ENCODE measurements around the gene CLDN1. TPM values are rescaled to one million over a fixed set of nuclear protein-coding genes. Genes with fewer than 3 reads are reported as not detected.

CLDN1 gene
- total and polyA plus RNA-seq, 2 of the 13 experiments (the other 11 are each of a cell fraction or from before 2014, with no cell fraction given): 42.7 to 51.6 TPM

- TF ChIP-seq DZIP1 (CRISPR knock-in tag; IDR thresholded peaks at IDR 0.05) (no peak), RBM39 (IDR thresholded peaks at IDR 0.05; ENCODE audit: low read depth, low read length, poor library complexity, severe bottlenecking) (no peak), REST (IDR thresholded peaks at IDR 0.05; ENCODE audit: borderline replicate concordance in 1 of 2, low read depth in 1 of 2, low read length in 2 of 2) (no peak), SOX5 (CRISPR knock-in tag; IDR thresholded peaks at IDR 0.05; ENCODE audit: borderline replicate concordance) (peak; percentile 33; the same call in 1 of the 2 replicates), MED8 (CRISPR knock-in tag; IDR thresholded peaks at IDR 0.05; ENCODE audit: insufficient replicate concordance) (no peak), NFRKB (IDR thresholded peaks at IDR 0.05) (no peak), ZBTB43 (CRISPR knock-in tag; conservative IDR thresholded peaks at IDR 0.05) (no peak), ZSCAN20 (CRISPR knock-in tag; IDR thresholded peaks at IDR 0.05; ENCODE audit: borderline replicate concordance) (no peak), ZNF12 (CRISPR knock-in tag; IDR thresholded peaks at IDR 0.05) (no peak), ONECUT2 (CRISPR knock-in tag; IDR thresholded peaks at IDR 0.05) (peak; percentile 61), KLF16 (CRISPR knock-in tag; IDR thresholded peaks at IDR 0.05) (no peak), NAIF1 (CRISPR knock-in tag; IDR thresholded peaks at IDR 0.05; ENCODE audit: borderline replicate concordance) (no peak), ZNF639 (CRISPR knock-in tag; conservative IDR thresholded peaks at IDR 0.05) (no peak), PAXIP1 (CRISPR knock-in tag; conservative IDR thresholded peaks at IDR 0.05) (0 out of 2 replicates have a peak, but pooled peaks have one; percentile 40), TARDBP (CRISPR knock-in tag; IDR thresholded peaks at IDR 0.05) (no peak)
Measured at GRCh38 chr3:190293621-190294020, 28.6 kb downstream of the CLDN1 start (continued).
